Embryonic facial prominence (tissue), 1 donor: Measurements from ENCODE around the gene LTB.

Experiments used
- DNase-seq: peaks from one replicate; pipeline ENCODE4 v3.0.0-alpha.2; 2016; ENCODE audit errors: extremely low spot score

The LTB gene

GRCh38 chr6:31576897-31577578 is 5.2 kb downstream of the LTB start:
- no peak for DNase-seq

- DNase-seq, result no peak
Observed at GRCh38 chr6:31575952-31576685, 6.1 kb downstream of the LTB start.

GRCh38 chr6:31575335-31575901 is 6.8 kb downstream of the LTB start, which contains the start of gene TNF:
Gene TNF (plus strand): TSS chr6:31575565. CDS start chr6:31575742, 177 bp downstream.
- no peak for DNase-seq

DNA sequence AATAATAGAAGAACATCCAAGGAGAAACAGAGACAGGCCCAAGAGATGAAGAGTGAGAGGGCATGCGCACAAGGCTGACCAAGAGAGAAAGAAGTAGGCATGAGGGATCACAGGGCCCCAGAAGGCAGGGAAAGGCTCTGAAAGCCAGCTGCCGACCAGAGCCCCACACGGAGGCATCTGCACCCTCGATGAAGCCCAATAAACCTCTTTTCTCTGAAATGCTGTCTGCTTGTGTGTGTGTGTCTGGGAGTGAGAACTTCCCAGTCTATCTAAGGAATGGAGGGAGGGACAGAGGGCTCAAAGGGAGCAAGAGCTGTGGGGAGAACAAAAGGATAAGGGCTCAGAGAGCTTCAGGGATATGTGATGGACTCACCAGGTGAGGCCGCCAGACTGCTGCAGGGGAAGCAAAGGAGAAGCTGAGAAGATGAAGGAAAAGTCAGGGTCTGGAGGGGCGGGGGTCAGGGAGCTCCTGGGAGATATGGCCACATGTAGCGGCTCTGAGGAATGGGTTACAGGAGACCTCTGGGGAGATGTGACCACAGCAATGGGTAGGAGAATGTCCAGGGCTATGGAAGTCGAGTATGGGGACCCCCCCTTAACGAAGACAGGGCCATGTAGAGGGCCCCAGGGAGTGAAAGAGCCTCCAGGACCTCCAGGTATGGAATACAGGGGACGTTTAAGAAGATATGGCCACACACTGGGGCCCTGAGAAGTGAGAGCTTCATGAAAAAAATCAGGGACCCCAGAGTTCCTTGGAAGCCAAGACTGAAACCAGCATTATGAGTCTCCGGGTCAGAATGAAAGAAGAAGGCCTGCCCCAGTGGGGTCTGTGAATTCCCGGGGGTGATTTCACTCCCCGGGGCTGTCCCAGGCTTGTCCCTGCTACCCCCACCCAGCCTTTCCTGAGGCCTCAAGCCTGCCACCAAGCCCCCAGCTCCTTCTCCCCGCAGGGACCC is 7.8 kb downstream of the LTB start:
- DNase-seq, result no peak

DNA sequence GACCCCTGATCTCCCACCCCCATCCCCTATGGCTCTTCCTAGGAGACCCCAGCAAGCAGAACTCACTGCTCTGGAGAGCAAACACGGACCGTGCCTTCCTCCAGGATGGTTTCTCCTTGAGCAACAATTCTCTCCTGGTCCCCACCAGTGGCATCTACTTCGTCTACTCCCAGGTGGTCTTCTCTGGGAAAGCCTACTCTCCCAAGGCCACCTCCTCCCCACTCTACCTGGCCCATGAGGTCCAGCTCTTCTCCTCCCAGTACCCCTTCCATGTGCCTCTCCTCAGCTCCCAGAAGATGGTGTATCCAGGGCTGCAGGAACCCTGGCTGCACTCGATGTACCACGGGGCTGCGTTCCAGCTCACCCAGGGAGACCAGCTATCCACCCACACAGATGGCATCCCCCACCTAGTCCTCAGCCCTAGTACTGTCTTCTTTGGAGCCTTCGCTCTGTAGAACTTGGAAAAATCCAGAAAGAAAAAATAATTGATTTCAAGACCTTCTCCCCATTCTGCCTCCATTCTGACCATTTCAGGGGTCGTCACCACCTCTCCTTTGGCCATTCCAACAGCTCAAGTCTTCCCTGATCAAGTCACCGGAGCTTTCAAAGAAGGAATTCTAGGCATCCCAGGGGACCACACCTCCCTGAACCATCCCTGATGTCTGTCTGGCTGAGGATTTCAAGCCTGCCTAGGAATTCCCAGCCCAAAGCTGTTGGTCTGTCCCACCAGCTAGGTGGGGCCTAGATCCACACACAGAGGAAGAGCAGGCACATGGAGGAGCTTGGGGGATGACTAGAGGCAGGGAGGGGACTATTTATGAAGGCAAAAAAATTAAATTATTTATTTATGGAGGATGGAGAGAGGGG is 8.8 kb downstream of the LTB start:
- no peak for DNase-seq

DNA sequence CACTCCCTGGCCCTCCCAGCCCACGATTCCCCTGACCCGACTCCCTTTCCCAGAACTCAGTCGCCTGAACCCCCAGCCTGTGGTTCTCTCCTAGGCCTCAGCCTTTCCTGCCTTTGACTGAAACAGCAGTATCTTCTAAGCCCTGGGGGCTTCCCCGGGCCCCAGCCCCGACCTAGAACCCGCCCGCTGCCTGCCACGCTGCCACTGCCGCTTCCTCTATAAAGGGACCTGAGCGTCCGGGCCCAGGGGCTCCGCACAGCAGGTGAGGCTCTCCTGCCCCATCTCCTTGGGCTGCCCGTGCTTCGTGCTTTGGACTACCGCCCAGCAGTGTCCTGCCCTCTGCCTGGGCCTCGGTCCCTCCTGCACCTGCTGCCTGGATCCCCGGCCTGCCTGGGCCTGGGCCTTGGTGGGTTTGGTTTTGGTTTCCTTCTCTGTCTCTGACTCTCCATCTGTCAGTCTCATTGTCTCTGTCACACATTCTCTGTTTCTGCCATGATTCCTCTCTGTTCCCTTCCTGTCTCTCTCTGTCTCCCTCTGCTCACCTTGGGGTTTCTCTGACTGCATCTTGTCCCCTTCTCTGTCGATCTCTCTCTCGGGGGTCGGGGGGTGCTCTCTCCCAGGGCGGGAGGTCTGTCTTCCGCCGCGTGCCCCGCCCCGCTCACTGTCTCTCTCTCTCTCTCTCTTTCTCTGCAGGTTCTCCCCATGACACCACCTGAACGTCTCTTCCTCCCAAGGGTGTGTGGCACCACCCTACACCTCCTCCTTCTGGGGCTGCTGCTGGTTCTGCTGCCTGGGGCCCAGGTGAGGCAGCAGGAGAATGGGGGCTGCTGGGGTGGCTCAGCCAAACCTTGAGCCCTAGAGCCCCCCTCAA is 9.9 kb downstream of the LTB start, which contains the start of gene LTA:
Gene LTA, plus strand, starts transcription at position 249 of the 871 bp plus-strand sequence. Its CDS starts 454 bp downstream, at position 703.
- no peak for DNase-seq

DNA sequence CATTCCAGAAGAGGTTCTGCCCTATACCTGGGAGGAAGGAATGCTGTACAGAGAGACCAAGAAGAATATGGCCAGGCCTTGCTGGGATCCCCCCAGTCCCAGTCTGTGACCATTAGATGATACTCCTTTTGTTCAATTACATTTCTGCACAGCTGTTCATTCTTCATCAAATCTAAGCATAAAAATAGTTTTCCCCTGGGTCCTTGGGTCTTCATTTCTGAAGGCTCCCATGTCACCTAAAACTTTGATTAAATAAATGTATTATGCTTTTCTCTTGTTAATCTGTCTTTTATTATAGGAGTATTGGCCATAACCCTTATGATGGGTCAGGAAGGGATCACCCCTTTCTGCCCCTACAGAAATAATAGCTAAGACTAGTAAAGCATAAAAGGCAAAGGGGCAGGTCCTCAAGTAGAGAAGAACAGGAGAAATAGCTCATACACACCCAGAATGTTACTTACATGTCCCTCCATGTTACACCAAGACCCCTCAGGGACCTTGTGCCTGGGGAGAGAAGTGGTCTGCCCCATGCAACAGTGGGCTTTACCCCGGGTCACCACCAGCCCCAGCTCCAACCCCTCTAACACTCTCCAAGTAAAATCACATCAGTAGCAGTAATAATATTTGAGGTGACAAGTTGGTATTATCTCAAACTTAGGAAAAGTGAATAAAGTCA is 12.2 kb downstream of the LTB start:
- no peak for DNase-seq

- DNase-seq, result no peak
Observed at GRCh38 chr6:31568537-31568961, 13.7 kb downstream of the LTB start.

GRCh38 chr6:31567531-31568370 is 14.5 kb downstream of the LTB start:
- no peak for DNase-seq

DNA sequence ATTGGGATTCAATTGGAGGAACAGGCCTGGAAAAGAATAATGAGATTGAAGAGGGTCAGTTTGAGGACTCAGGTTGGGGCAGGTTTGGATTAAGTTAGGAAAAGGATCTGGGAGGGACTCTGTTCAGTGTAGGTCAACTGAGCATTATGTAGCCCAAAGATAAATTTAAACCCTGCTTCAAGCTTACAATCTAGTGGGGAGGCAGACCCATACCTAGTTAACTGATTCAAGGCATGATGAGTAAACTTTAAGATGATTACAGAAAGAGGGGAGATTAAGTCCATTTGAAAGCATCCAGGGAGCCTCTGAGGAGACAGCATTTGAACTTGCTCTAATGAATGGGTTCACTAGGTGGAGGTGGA is 21.5 kb downstream of the LTB start:
- no peak for DNase-seq

GRCh38 chr6:31559958-31560696 is 22.1 kb downstream of the LTB start:
- no peak for DNase-seq

- DNase-seq, result no peak
Observed at GRCh38 chr6:31559606-31559957, 22.6 kb downstream of the LTB start.

GRCh38 chr6:31558631-31559500 is 23.4 kb downstream of the LTB start:
- no peak for DNase-seq

DNA sequence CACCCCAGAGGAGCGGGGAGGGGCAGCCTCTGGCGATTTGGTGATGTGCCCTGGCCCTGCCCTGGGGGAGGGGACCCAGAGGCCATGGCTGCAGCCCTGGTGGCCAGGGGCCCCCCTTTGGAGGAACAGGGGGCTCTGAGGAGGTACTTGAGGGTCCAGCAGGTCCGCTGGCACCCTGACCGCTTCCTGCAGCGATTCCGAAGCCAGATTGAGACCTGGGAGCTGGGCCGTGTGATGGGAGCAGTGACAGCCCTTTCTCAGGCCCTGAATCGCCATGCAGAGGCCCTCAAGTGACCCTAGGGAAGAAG is 24.0 kb downstream of the LTB start:
- no peak for DNase-seq

DNA sequence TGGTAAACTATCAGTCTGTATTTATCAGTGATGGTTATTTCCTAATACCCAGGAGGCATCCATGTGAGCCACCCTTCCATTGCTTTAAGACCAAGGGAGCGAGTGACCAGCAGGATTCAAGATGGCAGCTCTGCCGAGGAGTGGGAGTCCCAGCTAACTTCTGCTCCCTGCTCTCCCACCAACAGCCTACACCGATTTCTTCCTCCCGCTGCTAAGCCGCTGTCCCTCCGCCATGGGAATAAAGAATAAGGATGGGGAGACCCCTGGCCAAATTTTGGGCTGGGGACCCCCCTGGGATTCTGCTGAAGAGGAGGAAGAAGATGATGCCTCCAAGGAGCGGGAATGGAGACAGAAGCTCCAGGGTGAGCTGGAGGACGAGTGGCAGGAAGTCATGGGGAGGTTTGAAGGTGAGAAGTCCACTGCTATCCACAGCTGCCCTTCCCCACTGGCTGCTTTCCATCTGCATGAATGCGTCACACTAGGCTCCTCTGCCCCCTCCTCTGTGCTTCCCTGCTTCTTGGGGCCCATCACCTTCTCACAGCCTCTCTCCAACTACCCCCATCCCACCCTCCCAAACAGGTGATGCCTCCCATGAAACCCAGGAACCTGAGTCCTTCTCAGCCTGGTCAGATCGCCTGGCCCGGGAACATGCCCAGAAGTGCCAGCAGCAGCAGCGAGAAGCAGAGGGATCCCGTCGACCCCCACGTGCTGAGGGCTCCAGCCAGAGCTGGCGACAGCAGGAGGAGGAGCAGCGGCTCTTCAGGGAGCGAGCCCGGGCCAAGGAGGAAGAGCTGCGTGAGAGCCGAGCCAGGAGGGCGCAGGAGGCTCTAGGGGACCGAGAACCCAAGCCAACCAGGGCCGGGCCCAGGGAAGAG is 24.5 kb downstream of the LTB start:
- no peak for DNase-seq

- no peak for DNase-seq
Observed at GRCh38 chr6:31556307-31556706, 25.9 kb downstream of the LTB start.
